Measurements from ENCODE around the gene ZNF653. TPM values are rescaled to one million over a fixed set of nuclear protein-coding genes. Genes with fewer than 3 reads are reported as not detected.

The ZNF653 gene
- total RNA-seq, 2 donors from 2014 or later, result 12.3 to 12.6 TPM

- no peak for TF ChIP-seq CTCF (conservative IDR thresholded peaks at IDR 0.05)
- DNase-seq, result no peak
- Mint-ChIP-seq H3K9me3 (no peaks in the 10 kb centered on the region), H3K36me3 (ENCODE audit: low read depth) (peaks cover 29% of the 10 kb centered on the region), H3K4me1 (peaks cover 4% of the 10 kb centered on the region), H3K27ac (no peak overlapping the region), H3K27me3 (ENCODE audit: insufficient read depth) (no peaks in the 10 kb centered on the region), H3K4me3 (no peak overlapping the region)
- Histone ChIP-seq H3K4me3 (ENCODE audit: low read length) (no peak overlapping the region), H3K27me3 (ENCODE audit: control insufficient read depth, insufficient read depth, low read length, poor library complexity, severe bottlenecking) (no peaks in the 10 kb centered on the region), H3K27ac (ENCODE audit: low read depth, low read length) (no peak overlapping the region), H3K9ac (ENCODE audit: extremely low read depth, low read length, poor library complexity, severe bottlenecking) (no peak overlapping the region), H3K36me3 (ENCODE audit: control insufficient read depth, insufficient read depth, low read length) (peaks cover 47% of the 10 kb centered on the region), H3K9me3 (ENCODE audit: control insufficient read depth, low read length) (no peaks in the 10 kb centered on the region), H3K4me1 (ENCODE audit: control insufficient read depth, insufficient read depth, low read length) (no peaks in the 10 kb centered on the region)
- WGBS, 2 experiments (ENCODE audit: insufficient coverage in 1 of 2, insufficient read length in 1 of 2), result 96 to 100% methylated on average over 4 to 13 of the region's 13 CpGs
Measured at GRCh38 chr19:11448410-11448809, 57.2 kb downstream of the ZNF653 start.

GRCh38 chr19:11447347-11448262 is 58.0 kb downstream of the ZNF653 start:
- WGBS, 2 experiments (ENCODE audit: insufficient coverage in 1 of 2, insufficient read length in 1 of 2), result 96 to 97% methylated on average over 11 to 35 of the region's 35 CpGs
- H3K4me1 ChIP-seq (ENCODE audit: control insufficient read depth, insufficient read depth, low read length), result no peaks in the 10 kb centered on the region
- H3K27ac ChIP-seq (ENCODE audit: low read depth, low read length), result no peak overlapping the region
- H3K4me3 Mint-ChIP-seq, result no peak overlapping the region
- no peak for DNase-seq
- no peak overlapping the region for H3K27ac Mint-ChIP-seq
- H3K36me3 Mint-ChIP-seq (ENCODE audit: low read depth), result peaks cover 33% of the 10 kb centered on the region
- H3K4me1 Mint-ChIP-seq, result peaks cover 3% of the 10 kb centered on the region
- TF ChIP-seq CTCF (conservative IDR thresholded peaks at IDR 0.05), result no peak
- no peak overlapping the region for H3K9ac ChIP-seq (ENCODE audit: extremely low read depth, low read length, poor library complexity, severe bottlenecking)
- H3K9me3 Mint-ChIP-seq, result no peaks in the 10 kb centered on the region
- H3K4me3 ChIP-seq (ENCODE audit: low read length), result no peak overlapping the region
- H3K36me3 ChIP-seq (ENCODE audit: control insufficient read depth, insufficient read depth, low read length), result peaks cover 49% of the 10 kb centered on the region
- no peaks in the 10 kb centered on the region for H3K9me3 ChIP-seq (ENCODE audit: control insufficient read depth, low read length)
- no peaks in the 10 kb centered on the region for H3K27me3 Mint-ChIP-seq (ENCODE audit: insufficient read depth)
- no peaks in the 10 kb centered on the region for H3K27me3 ChIP-seq (ENCODE audit: control insufficient read depth, insufficient read depth, low read length, poor library complexity, severe bottlenecking)

GRCh38 chr19:11446652-11447301 is 58.9 kb downstream of the ZNF653 start:
- H3K4me1 Mint-ChIP-seq, result no peaks in the 10 kb centered on the region
- H3K4me1 ChIP-seq (ENCODE audit: control insufficient read depth, insufficient read depth, low read length), result no peaks in the 10 kb centered on the region
- no peaks in the 10 kb centered on the region for H3K9me3 ChIP-seq (ENCODE audit: control insufficient read depth, low read length)
- H3K27me3 ChIP-seq (ENCODE audit: control insufficient read depth, insufficient read depth, low read length, poor library complexity, severe bottlenecking), result no peaks in the 10 kb centered on the region
- 82 to 86% methylated on average over 2 to 19 of the region's 23 CpGs for WGBS, 2 experiments (ENCODE audit: insufficient coverage in 1 of 2, insufficient read length in 1 of 2)
- H3K9me3 Mint-ChIP-seq, result no peaks in the 10 kb centered on the region
- peak; percentile 91 for DNase-seq
- no peak overlapping the region for H3K4me3 Mint-ChIP-seq
- peak overlapping the region; percentile 27 for H3K27ac Mint-ChIP-seq
- H3K27me3 Mint-ChIP-seq (ENCODE audit: insufficient read depth), result no peaks in the 10 kb centered on the region
- H3K9ac ChIP-seq (ENCODE audit: extremely low read depth, low read length, poor library complexity, severe bottlenecking), result no peak overlapping the region
- TF ChIP-seq CTCF (conservative IDR thresholded peaks at IDR 0.05), result peak; percentile 91
- no peak overlapping the region for H3K4me3 ChIP-seq (ENCODE audit: low read length)
- H3K36me3 ChIP-seq (ENCODE audit: control insufficient read depth, insufficient read depth, low read length), result peaks cover 57% of the 10 kb centered on the region
- no peak overlapping the region for H3K27ac ChIP-seq (ENCODE audit: low read depth, low read length)
- peaks cover 40% of the 10 kb centered on the region for H3K36me3 Mint-ChIP-seq (ENCODE audit: low read depth)

Data from endodermal cell (in vitro differentiated cells).